ENCODE data around the gene SLC6A17.

DNA sequence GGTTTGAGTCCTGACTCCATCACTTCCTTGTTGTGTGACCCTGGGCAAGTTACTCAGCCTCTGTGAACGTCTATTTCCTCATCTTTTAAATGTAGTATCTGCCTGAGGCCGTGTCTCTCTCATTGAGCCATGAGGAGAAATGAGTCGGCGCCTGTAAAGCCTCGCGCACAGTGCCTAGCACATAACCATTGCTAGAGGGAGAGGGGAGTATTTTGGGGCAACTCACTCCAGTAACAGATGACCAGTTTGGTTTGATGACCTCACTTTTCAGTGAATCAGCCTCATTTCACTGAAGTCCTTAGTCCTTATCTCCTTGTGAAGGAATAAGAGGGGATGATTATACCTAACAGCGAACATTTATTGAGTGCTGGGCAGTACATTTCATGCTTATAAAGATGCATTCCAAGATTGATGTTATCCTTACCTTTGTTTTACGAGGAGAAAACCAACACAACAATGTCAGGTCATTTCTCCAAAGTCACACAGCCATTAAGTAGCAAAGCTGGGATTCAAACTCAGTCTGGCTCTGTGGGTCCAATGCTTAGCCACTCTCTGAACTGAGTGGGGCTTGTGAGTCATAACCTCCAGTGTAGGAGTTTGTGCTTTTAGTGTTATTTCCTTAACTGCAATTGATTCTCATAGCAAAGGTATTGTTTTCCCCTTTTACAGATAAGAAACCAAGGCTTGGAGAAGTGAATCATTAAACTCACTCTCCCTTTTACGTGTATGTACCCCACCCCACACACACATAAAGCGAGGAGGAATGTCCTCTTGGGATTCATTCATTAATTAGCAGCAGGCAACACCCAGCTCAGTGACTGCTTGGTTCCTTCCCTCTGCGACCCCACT, 85.8 kb downstream of the SLC6A17 start:
- TF ChIP-seq POLR2A (IDR thresholded peaks at IDR 0.05) = no peak
- peak; percentile 50 for TF ChIP-seq POLR2AphosphoS5 (IDR thresholded peaks at IDR 0.05)

All from prostate gland (tissue), 1 donor.